Mucosa of stomach (tissue), 1 donor: ENCODE measurements around the gene EYS.
"Not testable (repeated sequence)": the region's sequence is repeated elsewhere in the genome, so short reads cannot be mapped to it uniquely, and the experiment has no call there.

Experiments used
- H3K27me3 ChIP-seq: one replicate; pipeline ENCODE4 v1.7.0; 2013; ENCODE audit warnings: mild to moderate bottlenecking, low read length; ENCODE audit not compliant: control insufficient read depth, insufficient read depth
- H3K36me3 ChIP-seq: one replicate; pipeline ENCODE4 v1.7.0; 2013; ENCODE audit warnings: low read length; ENCODE audit not compliant: control insufficient read depth, insufficient read depth
- H3K4me1 ChIP-seq: one replicate; pipeline ENCODE4 v1.7.0; 2013; ENCODE audit warnings: mild to moderate bottlenecking, low read length; ENCODE audit not compliant: control insufficient read depth, insufficient read depth
- H3K4me3 ChIP-seq: one replicate; pipeline ENCODE4 v1.7.0; 2013; ENCODE audit warnings: low read length
- H3K9ac ChIP-seq: one replicate; pipeline ENCODE4 v1.7.0; 2013; ENCODE audit warnings: mild to moderate bottlenecking, low read length, moderate library complexity
- H3K9me3 ChIP-seq: one replicate; pipeline ENCODE4 v1.7.0; 2013; ENCODE audit warnings: mild to moderate bottlenecking, low read length, moderate library complexity; ENCODE audit not compliant: control insufficient read depth
- donor health status: Pancreatic carcinoma.

Gene EYS

GRCh38 chr6:64256483-64256882 is 1450.5 kb downstream of the EYS start:
- no peak overlapping the region for H3K4me3 ChIP-seq

GRCh38 chr6:64255000-64255399 is 1452.0 kb downstream of the EYS start:
- Histone ChIP-seq H3K9me3 (no peaks in the 10 kb centered on the region), H3K36me3 (no peaks in the 10 kb centered on the region), H3K4me1 (peaks cover 9% of the 10 kb centered on the region), H3K4me3 (no peak overlapping the region), H3K9ac (no peak overlapping the region), H3K27me3 (no peaks in the 10 kb centered on the region)

More at GRCh38 chr6:64256483-64256882, 1450.5 kb downstream of the EYS start:
- Histone ChIP-seq H3K36me3 (no peaks in the 10 kb centered on the region), H3K4me1 (peaks cover 9% of the 10 kb centered on the region), H3K9me3 (no peaks in the 10 kb centered on the region), H3K9ac (no peak overlapping the region), H3K27me3 (no peaks in the 10 kb centered on the region)

DNA sequence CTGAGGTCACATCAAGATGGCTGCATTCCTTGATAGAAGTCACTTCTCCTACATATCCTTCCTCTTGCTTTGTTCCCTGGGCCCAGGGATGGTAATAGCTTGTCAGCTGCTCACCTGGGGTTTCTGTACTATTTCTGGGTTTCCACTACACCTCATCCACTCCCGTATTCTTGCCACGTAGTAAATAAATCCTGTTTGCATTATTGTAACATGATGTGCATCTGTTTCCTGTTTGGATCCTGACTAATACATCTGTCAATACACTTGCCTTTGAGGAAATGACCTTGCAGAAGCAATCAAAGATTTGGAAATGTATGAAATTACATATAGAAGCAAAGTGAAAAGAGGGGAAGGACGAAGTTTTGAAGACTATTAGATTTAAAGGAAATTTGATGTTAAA is 1452.5 kb downstream of the EYS start:
- no peak overlapping the region for H3K9ac ChIP-seq
- no peaks in the 10 kb centered on the region for H3K9me3 ChIP-seq
- H3K4me1 ChIP-seq, result peaks cover 9% of the 10 kb centered on the region
- no peaks in the 10 kb centered on the region for H3K36me3 ChIP-seq
- H3K4me3 ChIP-seq, result no peak overlapping the region
- H3K27me3 ChIP-seq, result no peaks in the 10 kb centered on the region

DNA sequence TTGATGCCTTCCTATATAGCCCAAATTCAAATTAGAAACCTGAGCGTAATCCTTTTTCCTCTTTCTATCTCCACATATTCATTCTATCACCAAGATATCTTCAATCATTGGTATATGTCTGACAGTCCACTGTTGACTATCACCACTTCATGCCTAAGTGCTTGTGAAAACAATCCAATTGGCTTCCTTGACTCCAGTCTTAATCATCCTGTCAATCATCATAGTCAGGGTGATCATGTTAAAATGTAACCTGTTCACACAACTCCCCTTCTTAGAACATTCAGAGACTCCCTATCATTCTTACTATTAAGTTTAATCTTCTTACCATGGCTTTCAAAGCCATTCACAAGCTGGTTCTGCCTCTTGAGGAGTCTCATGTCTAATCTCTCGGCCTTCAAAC is 1454.8 kb downstream of the EYS start:
- Histone ChIP-seq H3K36me3 (no peaks in the 10 kb centered on the region), H3K4me1 (no peaks in the 10 kb centered on the region), H3K9ac (no peak overlapping the region), H3K4me3 (no peak overlapping the region), H3K9me3 (no peaks in the 10 kb centered on the region), H3K27me3 (no peaks in the 10 kb centered on the region)

DNA sequence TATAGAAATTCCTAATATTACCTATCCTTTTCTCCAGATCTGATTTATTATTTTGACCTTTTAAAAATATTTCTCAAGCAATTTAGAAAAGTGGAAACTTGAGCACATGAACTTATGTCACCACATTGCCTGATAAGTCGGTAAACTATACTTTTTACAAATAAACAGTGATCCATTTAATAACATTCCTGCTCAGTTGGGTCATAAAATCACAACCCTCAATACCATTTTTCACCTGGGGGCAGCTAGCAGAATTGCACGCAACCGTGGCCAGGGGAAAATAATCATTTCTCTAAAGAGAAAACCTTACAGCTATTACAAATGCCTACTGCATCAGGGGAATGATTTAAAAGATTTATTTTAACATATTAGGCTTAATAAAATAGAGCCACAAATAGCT is 1456.9 kb downstream of the EYS start:
- Histone ChIP-seq H3K4me3 (no peak overlapping the region), H3K36me3 (no peaks in the 10 kb centered on the region), H3K9ac (no peak overlapping the region), H3K27me3 (no peaks in the 10 kb centered on the region), H3K9me3 (no peaks in the 10 kb centered on the region), H3K4me1 (no peaks in the 10 kb centered on the region)

GRCh38 chr6:64249115-64249514 is 1457.9 kb downstream of the EYS start:
- Histone ChIP-seq H3K36me3 (no peaks in the 10 kb centered on the region), H3K27me3 (no peaks in the 10 kb centered on the region), H3K4me1 (no peaks in the 10 kb centered on the region), H3K4me3 (no peak overlapping the region), H3K9ac (no peak overlapping the region), H3K9me3 (no peaks in the 10 kb centered on the region)

GRCh38 chr6:64243618-64244017 is 1463.4 kb downstream of the EYS start:
- Histone ChIP-seq H3K36me3 (no peaks in the 10 kb centered on the region), H3K4me1 (no peaks in the 10 kb centered on the region), H3K4me3 (no peak overlapping the region), H3K9me3 (no peaks in the 10 kb centered on the region), H3K27me3 (no peaks in the 10 kb centered on the region), H3K9ac (no peak overlapping the region)

DNA sequence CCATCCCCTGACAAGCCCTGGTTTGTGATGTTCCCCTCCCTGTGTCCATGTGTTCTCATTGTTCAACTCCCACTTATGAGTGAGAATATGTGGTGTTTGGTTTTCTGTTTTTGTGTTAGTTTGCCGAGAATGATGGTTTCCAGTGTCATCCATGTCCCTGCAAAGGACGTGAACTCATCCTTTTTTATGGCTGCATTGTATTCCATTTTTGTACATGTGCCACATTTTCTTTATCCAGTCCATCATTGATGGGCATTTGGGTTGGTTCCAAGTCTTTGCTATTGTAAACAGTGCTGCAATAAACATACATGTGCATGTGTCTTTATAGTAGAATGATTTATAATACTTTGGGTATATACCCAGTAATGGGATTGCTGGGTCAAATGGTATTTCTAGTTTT is 1468.1 kb downstream of the EYS start:
- not testable (repeated sequence) for H3K9me3 ChIP-seq, H3K4me1 ChIP-seq, H3K36me3 ChIP-seq, H3K4me3 ChIP-seq, H3K9ac ChIP-seq, H3K27me3 ChIP-seq

GRCh38 chr6:64238071-64238470 is 1469.0 kb downstream of the EYS start:
- Histone ChIP-seq H3K4me3 (no peak overlapping the region), H3K9me3 (no peaks in the 10 kb centered on the region), H3K4me1 (no peaks in the 10 kb centered on the region), H3K9ac (no peak overlapping the region), H3K36me3 (no peaks in the 10 kb centered on the region), H3K27me3 (no peaks in the 10 kb centered on the region)

DNA sequence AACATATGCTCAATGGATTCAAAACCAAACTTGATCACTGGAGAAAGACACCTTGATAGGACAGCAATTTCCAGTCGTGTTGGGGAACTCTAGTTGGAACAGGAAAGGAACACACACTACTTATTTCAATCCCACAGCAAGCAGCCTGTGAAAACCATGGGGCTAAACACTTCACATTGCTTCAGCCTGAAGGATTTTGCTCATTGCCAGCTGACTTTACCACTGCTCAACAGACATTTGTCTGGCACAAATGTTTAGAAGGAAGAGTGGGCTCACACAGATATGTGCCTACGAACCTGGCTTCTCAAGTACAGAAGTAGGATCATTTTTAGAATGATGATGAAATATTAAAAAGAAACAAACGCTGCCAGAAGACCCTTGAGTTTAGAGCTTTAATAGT is 1473.3 kb downstream of the EYS start:
- Histone ChIP-seq H3K4me3 (no peak overlapping the region), H3K9ac (no peak overlapping the region), H3K4me1 (no peaks in the 10 kb centered on the region), H3K9me3 (no peaks in the 10 kb centered on the region), H3K27me3 (no peaks in the 10 kb centered on the region), H3K36me3 (no peaks in the 10 kb centered on the region)

- Histone ChIP-seq H3K4me3 (no peak overlapping the region), H3K27me3 (no peaks in the 10 kb centered on the region), H3K9ac (no peak overlapping the region), H3K9me3 (no peaks in the 10 kb centered on the region), H3K4me1 (no peaks in the 10 kb centered on the region), H3K36me3 (no peaks in the 10 kb centered on the region)
These were observed 1475.1 kb downstream of the EYS start for GRCh38 chr6:64231928-64232327.

- H3K4me1 ChIP-seq, result no peaks in the 10 kb centered on the region
- no peaks in the 10 kb centered on the region for H3K9me3 ChIP-seq
- no peak overlapping the region for H3K9ac ChIP-seq
- no peaks in the 10 kb centered on the region for H3K36me3 ChIP-seq
- H3K27me3 ChIP-seq, result no peaks in the 10 kb centered on the region
- no peak overlapping the region for H3K4me3 ChIP-seq
These were observed 1476.5 kb downstream of the EYS start for GRCh38 chr6:64230530-64230929.

DNA sequence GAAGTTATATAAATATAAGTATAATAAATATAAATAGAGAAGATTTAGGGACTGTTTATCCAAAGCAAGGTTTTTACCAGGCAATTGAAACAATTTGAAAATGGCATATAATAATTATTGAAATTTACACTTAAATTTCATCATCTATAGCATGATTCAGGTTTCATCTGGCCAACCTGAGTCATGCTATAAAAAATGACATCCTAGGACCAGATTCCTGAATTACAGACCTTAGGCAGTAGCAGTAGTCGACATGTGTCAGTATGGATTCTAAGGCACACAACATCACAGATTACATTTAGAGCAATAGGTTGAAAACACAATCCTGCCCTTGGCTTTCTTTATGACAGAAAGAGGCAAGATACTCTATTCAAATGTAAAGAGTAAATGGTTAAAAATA is 1479.2 kb downstream of the EYS start:
- Histone ChIP-seq H3K27me3 (no peaks in the 10 kb centered on the region), H3K9me3 (no peaks in the 10 kb centered on the region), H3K9ac (no peak overlapping the region), H3K4me1 (no peaks in the 10 kb centered on the region), H3K36me3 (no peaks in the 10 kb centered on the region), H3K4me3 (no peak overlapping the region)
